HepG2 (cell line): Measurements from ENCODE around the gene GGNBP2. TPM values are rescaled to one million over a fixed set of nuclear protein-coding genes. Genes with fewer than 3 reads are reported as not detected.

Experiments used
- ATF7-NPFF ChIP-seq: sonication (generic); formaldehyde crosslinking; IDR thresholded peaks from 2 replicates; pipeline ENCODE4 v1.8.1; 2023; ENCODE audit warnings: mild to moderate bottlenecking, low read depth, missing genetic modification reagents, moderate library complexity
- CENPT ChIP-seq: sonication (generic); formaldehyde crosslinking; IDR thresholded peaks from 2 replicates; pipeline ENCODE4 v1.8.0; 2022; ENCODE audit warnings: low read depth, mild to moderate bottlenecking, moderate library complexity, missing genetic modification reagents
- FOXA1 ChIP-seq, 2 experiments: fragments of 450-650 bp in 1 of 2; sonication (generic) in 1 of 2; formaldehyde crosslinking in 1 of 2; IDR thresholded peaks; 2 replicates each; pipeline versions ENCODE4 v1.4.0 to v1.6.1; 2016 to 2020; ENCODE audit warnings: missing genetic modification reagents in 1 of 2
- GATAD2A ChIP-seq: IDR thresholded peaks from 2 replicates; pipeline ENCODE4 v1.6.1; 2016
- HDAC6 ChIP-seq: fragments of 200-600 bp; sonication (generic); IDR thresholded peaks from 2 replicates; pipeline ENCODE4 v1.7.0; 2017; ENCODE audit warnings: mild to moderate bottlenecking, antibody characterized with exemption, low read length, low read depth
- HIVEP1 ChIP-seq: sonication (generic); formaldehyde crosslinking; IDR thresholded peaks from 2 replicates; pipeline ENCODE4 v1.4.0; 2020; ENCODE audit warnings: mild to moderate bottlenecking, missing genetic modification reagents
- IRF9 ChIP-seq: sonication (generic); formaldehyde crosslinking; IDR thresholded peaks from 2 replicates; pipeline ENCODE4 v1.8.0; 2022; ENCODE audit warnings: missing genetic modification reagents, mild to moderate bottlenecking, borderline replicate concordance
- KMT2A ChIP-seq: sonication (generic); formaldehyde crosslinking; IDR thresholded peaks from 2 replicates; pipeline ENCODE4 v1.4.0; 2020; ENCODE audit warnings: missing genetic modification reagents
- MXD1 ChIP-seq: sonication (generic); formaldehyde crosslinking; IDR thresholded peaks from 2 replicates; pipeline ENCODE4 v1.4.0; 2020; ENCODE audit warnings: mild to moderate bottlenecking, missing genetic modification reagents
- PAXIP1 ChIP-seq: sonication (generic); formaldehyde crosslinking; conservative IDR thresholded peaks from 2 replicates; pipeline ENCODE4 v1.4.0; 2020; ENCODE audit warnings: mild to moderate bottlenecking, missing genetic modification reagents, moderate library complexity
- RAD51 ChIP-seq: fragments of 450-650 bp; IDR thresholded peaks from 2 replicates; pipeline ENCODE4 v1.6.1; 2016; ENCODE audit warnings: borderline replicate concordance
- TRAFD1 ChIP-seq: sonication (generic); formaldehyde crosslinking; IDR thresholded peaks from 2 replicates; pipeline ENCODE4 v1.5.1; 2020; ENCODE audit warnings: missing genetic modification reagents, mild to moderate bottlenecking, borderline replicate concordance
- ZBTB7B ChIP-seq: sonication (generic); formaldehyde crosslinking; IDR thresholded peaks from 2 replicates; pipeline ENCODE4 v1.4.0; 2020; ENCODE audit warnings: missing genetic modification reagents
- ZEB1 ChIP-seq: IDR thresholded peaks from 2 replicates; pipeline ENCODE4 v1.6.1; 2012; ENCODE audit warnings: mild to moderate bottlenecking, low read depth, inconsistent platforms; ENCODE audit not compliant: insufficient replicate concordance
- ZNF264 ChIP-seq: sonication (generic); formaldehyde crosslinking; IDR thresholded peaks from 2 replicates; pipeline ENCODE4 v1.4.0; 2020; ENCODE audit warnings: missing genetic modification reagents
- ZNF276 ChIP-seq: sonication (generic); formaldehyde crosslinking; IDR thresholded peaks from 2 replicates; pipeline ENCODE4 v1.4.0; 2020; ENCODE audit warnings: mild to moderate bottlenecking, low read depth, missing genetic modification reagents
- ZNF501 ChIP-seq: sonication (generic); formaldehyde crosslinking; IDR thresholded peaks from 2 replicates; pipeline ENCODE4 v1.5.1; 2020; ENCODE audit warnings: mild to moderate bottlenecking, moderate library complexity, missing genetic modification reagents
- ZNF644 ChIP-seq: IDR thresholded peaks from 2 replicates; pipeline ENCODE4 v1.6.1; 2016; ENCODE audit warnings: low read depth
- ZNF746 ChIP-seq: sonication (generic); formaldehyde crosslinking; IDR thresholded peaks from 2 replicates; pipeline ENCODE4 v1.8.0; 2022; ENCODE audit warnings: mild to moderate bottlenecking, missing genetic modification reagents
- ZNF775 ChIP-seq: sonication (generic); formaldehyde crosslinking; IDR thresholded peaks from 2 replicates; pipeline ENCODE4 v1.4.0; 2020; ENCODE audit warnings: missing genetic modification reagents, mild to moderate bottlenecking, moderate library complexity, borderline replicate concordance
- polyA plus RNA-seq, 8 experiments: library from polyadenylated mRNA; depleted of rRNA in 3 of 8; stranded (reverse) in 7 of 8; unstranded in 1 of 8; fragments of >200 nt; fragmentation: Illumina TruSeq in 4 of 8; extraction: Trizol in 4 of 8; gene quantifications; 2 replicates each; pipeline versions ENCODE4 v1.2.1 to v1.2.3, GENCODE V29; 2011 to 2016; ENCODE audit warnings: low read depth in 4 of 8, missing spikeins in 1 of 8, mixed read lengths in 1 of 8; ENCODE audit not compliant: insufficient read depth in 1 of 8
- total RNA-seq, 5 experiments: library from RNA; depleted of rRNA; stranded (reverse); fragments of >200 nt; fragmentation: Illumina TruSeq; extraction: Trizol; gene quantifications; 2 replicates each; pipeline ENCODE4 v1.2.3, GENCODE V29; 2016; ENCODE audit warnings: low read depth in 1 of 5

GGNBP2 gene
- total and polyA plus RNA-seq, 2 of the 13 experiments (the other 11 are each of a cell fraction or from before 2014, with no cell fraction given) = 53.3 to 84.2 TPM

GRCh38 chr17:36534840-36535668, 9.7 kb upstream of the GGNBP2 start, which contains the start of the genes MYO19 and PIGW (continued):
- no peak for TF ChIP-seq HDAC6
- no peak; the same call in 1 of the 2 replicates for TF ChIP-seq TRAFD1 (CRISPR knock-in tag)
- no peak; the same call in 1 of the 2 replicates for TF ChIP-seq ZBTB7B (CRISPR knock-in tag)
- TF ChIP-seq ZNF276 = no peak
- peak; percentile 79 for TF ChIP-seq ZNF775 (CRISPR knock-in tag)
- TF ChIP-seq GATAD2A (CRISPR knock-in tag) = no peak
- TF ChIP-seq RAD51 = no peak
- TF ChIP-seq ZNF746 (CRISPR knock-in tag) = no peak
- no peak for TF ChIP-seq FOXA1 (IDR thresholded peaks at IDR 0.05)
- no peak for TF ChIP-seq FOXA1 (CRISPR knock-in tag; IDR thresholded peaks at IDR 0.05)
- peak; percentile 85 for TF ChIP-seq ATF7-NPFF (CRISPR knock-in tag)
- TF ChIP-seq ZNF644 (CRISPR knock-in tag) = no peak
- no peak; the same call in 1 of the 2 replicates for TF ChIP-seq PAXIP1 (CRISPR knock-in tag)
- TF ChIP-seq CENPT (CRISPR knock-in tag) = no peak; the same call in 1 of the 2 replicates
- TF ChIP-seq IRF9 (CRISPR knock-in tag) = peak; percentile 95; the same call in 1 of the 2 replicates
- TF ChIP-seq KMT2A = peak; percentile 89
- peak; percentile 95; the same call in 1 of the 2 replicates for TF ChIP-seq MXD1
- TF ChIP-seq HIVEP1 = peak; percentile 52
- peak; percentile 56; the same call in 1 of the 2 replicates for TF ChIP-seq ZNF501
- TF ChIP-seq ZNF264 (CRISPR knock-in tag) = peak; percentile 15; the same call in 1 of the 2 replicates
- TF ChIP-seq ZEB1 = no peak
